Smooth muscle cell (in vitro differentiated cells): ENCODE results near the gene CCDC194. TPM values are rescaled to one million over a fixed set of nuclear protein-coding genes. Genes with fewer than 3 reads are reported as not detected.
A peak's percentile ranks its signal among the peaks of the same experiment; 100 is the strongest.

ENCODE experiments used
- DNase-seq: peaks from one replicate; lab custom pipeline; 2025; ENCODE audit not compliant: unreplicated experiment; lab: John Stamatoyannopoulos, UW
- H2AFZ ChIP-seq: fragments of 200-600 bp; sonication (generic); 2 replicates; pipeline ENCODE4 v1.6.0; 2016; ENCODE audit warnings: antibody characterized with exemption, low read depth, mild to moderate bottlenecking
- H3F3A ChIP-seq: fragments of 200-600 bp; sonication (generic); 2 replicates; pipeline ENCODE4 v1.6.0; 2017; ENCODE audit warnings: antibody characterized with exemption, low read depth
- H3K27ac ChIP-seq: fragments of 200-600 bp; sonication (generic); 2 replicates; pipeline ENCODE4 v1.5.1; 2016; ENCODE audit warnings: low read depth, mild to moderate bottlenecking
- H3K27me3 ChIP-seq: fragments of 200-600 bp; sonication (generic); 2 replicates; pipeline ENCODE4 v1.6.1; 2016; ENCODE audit warnings: low read depth, mild to moderate bottlenecking
- H3K36me3 ChIP-seq: fragments of 200-600 bp; sonication (generic); 2 replicates; pipeline ENCODE4 v1.5.1; 2016; ENCODE audit warnings: low read depth
- H3K4me1 ChIP-seq: fragments of 200-600 bp; sonication (generic); 2 replicates; pipeline ENCODE4 v1.5.1; 2016; ENCODE audit warnings: low read depth
- H3K4me2 ChIP-seq: fragments of 200-600 bp; sonication (generic); 2 replicates; pipeline ENCODE4 v1.6.0; 2016; ENCODE audit warnings: mild to moderate bottlenecking
- H3K4me3 ChIP-seq: fragments of 200-600 bp; sonication (generic); 2 replicates; pipeline ENCODE4 v1.5.1; 2016; ENCODE audit warnings: mild to moderate bottlenecking
- H3K79me2 ChIP-seq: fragments of 200-600 bp; sonication (generic); 2 replicates; pipeline ENCODE4 v1.6.0; 2016; ENCODE audit warnings: low read depth, mild to moderate bottlenecking
- H3K9ac ChIP-seq: fragments of 200-600 bp; sonication (generic); 2 replicates; pipeline ENCODE4 v1.6.0; 2016; ENCODE audit warnings: low read depth
- H3K9me3 ChIP-seq: fragments of 200-600 bp; sonication (generic); replicated peaks from 2 replicates; pipeline ENCODE4 v1.5.1; 2016; ENCODE audit warnings: low read depth
- H4K20me1 ChIP-seq: fragments of 200-600 bp; sonication (generic); 2 replicates; pipeline ENCODE4 v1.6.0; 2016; ENCODE audit warnings: low read depth
- WGBS: methylation state at CpG from one replicate; pipeline ENCODE4 v1.1.7; 2016; ENCODE audit warnings: low lambda C conversion rate; 5-methylcytosine and 5-hydroxymethylcytosine counted together
- polyA plus RNA-seq: library from polyadenylated mRNA; unstranded; fragments of >200 nt; fragmentation: Nextera tagmentation; extraction: Ambion mirVana; gene quantifications from 2 replicates; pipeline ENCODE4 v1.2.1, GENCODE V29; 2016
- total RNA-seq: library from RNA; depleted of rRNA; stranded (reverse); fragments of >200 nt; gene quantifications from 2 replicates; pipeline ENCODE4 v1.2.3, GENCODE V29; 2014
- TF ChIP-seq, protein P1 (sequence below): fragments of 200-600 bp; sonication (generic); IDR thresholded peaks from 2 replicates; pipeline ENCODE4 v1.5.1; 2017; ENCODE audit warnings: borderline replicate concordance, mild to moderate bottlenecking, antibody characterized with exemption; ENCODE audit not compliant: insufficient read depth, poor library complexity, severe bottlenecking

Gene CCDC194
- total and polyA plus RNA-seq, 2 experiments from 2014 or later: not detected

DNA sequence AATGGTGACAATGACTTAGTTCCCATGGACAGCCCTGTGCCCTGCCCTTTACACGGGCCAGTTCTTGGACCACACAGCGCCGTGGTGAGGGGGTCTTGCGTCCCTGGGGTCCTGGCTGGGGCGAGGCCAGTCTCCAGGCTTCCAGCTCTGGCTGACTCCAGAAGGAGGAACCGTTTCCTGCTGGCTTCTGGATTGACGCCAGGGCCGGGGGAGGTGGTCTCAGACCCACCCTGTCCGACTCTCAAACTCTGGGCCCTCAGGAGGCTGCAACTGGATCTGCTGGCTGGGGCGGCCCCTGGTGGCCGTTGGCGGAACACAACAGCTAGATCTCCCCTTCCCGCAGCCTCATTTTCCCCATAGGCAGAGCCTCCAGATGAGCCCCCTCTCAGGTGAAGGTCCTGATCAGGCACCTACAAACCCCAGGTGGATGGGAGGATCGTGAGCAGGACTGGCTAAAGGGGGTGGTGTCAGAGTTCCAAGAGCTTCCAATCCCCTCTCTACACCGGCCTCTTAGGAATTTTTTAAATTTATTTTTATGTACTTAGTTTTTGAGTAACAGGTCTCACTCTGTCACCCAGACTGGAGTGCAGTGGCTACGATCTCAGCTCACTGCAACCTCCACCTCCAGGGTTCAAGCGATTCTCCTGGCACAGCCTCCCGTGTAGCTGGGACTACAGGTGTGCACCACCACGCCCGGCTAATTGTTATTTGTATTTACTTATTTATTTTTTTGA, 8.0 kb downstream of the CCDC194 start:
- H2AFZ ChIP-seq: no peak overlapping the region
- no peaks in the 10 kb centered on the region for H3F3A ChIP-seq
- TF ChIP-seq, protein P1, sequence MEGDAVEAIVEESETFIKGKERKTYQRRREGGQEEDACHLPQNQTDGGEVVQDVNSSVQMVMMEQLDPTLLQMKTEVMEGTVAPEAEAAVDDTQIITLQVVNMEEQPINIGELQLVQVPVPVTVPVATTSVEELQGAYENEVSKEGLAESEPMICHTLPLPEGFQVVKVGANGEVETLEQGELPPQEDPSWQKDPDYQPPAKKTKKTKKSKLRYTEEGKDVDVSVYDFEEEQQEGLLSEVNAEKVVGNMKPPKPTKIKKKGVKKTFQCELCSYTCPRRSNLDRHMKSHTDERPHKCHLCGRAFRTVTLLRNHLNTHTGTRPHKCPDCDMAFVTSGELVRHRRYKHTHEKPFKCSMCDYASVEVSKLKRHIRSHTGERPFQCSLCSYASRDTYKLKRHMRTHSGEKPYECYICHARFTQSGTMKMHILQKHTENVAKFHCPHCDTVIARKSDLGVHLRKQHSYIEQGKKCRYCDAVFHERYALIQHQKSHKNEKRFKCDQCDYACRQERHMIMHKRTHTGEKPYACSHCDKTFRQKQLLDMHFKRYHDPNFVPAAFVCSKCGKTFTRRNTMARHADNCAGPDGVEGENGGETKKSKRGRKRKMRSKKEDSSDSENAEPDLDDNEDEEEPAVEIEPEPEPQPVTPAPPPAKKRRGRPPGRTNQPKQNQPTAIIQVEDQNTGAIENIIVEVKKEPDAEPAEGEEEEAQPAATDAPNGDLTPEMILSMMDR: peak; percentile 81
- no peaks in the 10 kb centered on the region for H3K36me3 ChIP-seq
- DNase-seq: peak; percentile 4
- no peaks in the 10 kb centered on the region for H3K9me3 ChIP-seq
- no peak overlapping the region for H3K9ac ChIP-seq
- no peaks in the 10 kb centered on the region for H3K4me1 ChIP-seq
- H3K27ac ChIP-seq: no peak overlapping the region
- no peak overlapping the region for H3K4me2 ChIP-seq
- no peak overlapping the region for H3K4me3 ChIP-seq
- no peaks in the 10 kb centered on the region for H3K27me3 ChIP-seq
- no peaks in the 10 kb centered on the region for H3K79me2 ChIP-seq
- H4K20me1 ChIP-seq: no peaks in the 10 kb centered on the region
- WGBS: 43% methylated on average over 20 of the region's 20 CpGs

DNA sequence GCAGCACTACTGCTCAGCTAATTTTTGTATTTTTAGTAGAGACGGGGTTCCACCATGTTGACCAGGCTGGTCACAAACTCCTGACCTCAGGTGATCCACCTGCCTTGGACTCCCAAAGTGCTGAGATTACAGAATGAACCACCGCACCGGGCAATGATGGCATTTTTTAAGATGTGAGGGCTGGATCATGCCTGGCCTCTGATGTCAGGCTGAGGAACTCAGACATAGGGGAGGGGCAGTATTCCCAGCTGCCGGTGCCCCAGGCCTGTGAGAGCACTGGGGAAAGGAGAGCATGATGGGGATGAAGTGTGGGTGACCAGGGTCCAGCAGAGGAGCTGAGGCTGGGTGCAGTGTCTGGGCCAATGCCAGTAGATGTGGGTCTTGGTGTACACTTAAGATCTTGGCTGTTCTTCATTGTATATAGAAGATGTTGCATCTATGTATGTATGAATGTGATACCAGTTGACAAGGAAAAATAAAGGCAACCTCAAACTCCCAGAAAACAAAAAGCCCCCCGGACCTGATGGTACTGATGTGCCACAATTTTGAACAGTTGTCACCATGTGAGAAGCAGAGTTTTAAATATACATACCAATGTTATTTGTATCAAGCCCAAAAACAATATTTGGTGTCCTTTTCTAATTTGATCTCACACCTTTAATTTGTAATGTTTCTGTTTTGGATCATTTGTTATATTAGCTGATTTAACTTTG, 13.4 kb downstream of the CCDC194 start:
- Histone ChIP-seq H3K79me2 (no peaks in the 10 kb centered on the region), H3K9ac (no peak overlapping the region), H3K9me3 (no peaks in the 10 kb centered on the region), H3K27me3 (no peaks in the 10 kb centered on the region), H3K36me3 (no peaks in the 10 kb centered on the region), H3K4me1 (no peaks in the 10 kb centered on the region), H3K27ac (no peak overlapping the region), H3K4me3 (no peak overlapping the region), H3K4me2 (no peak overlapping the region), H4K20me1 (no peaks in the 10 kb centered on the region), H3F3A (no peaks in the 10 kb centered on the region), H2AFZ (no peak overlapping the region)
- no peak for DNase-seq
- WGBS: 95% methylated on average over 5 of the region's 5 CpGs
- TF ChIP-seq, protein P1: no peak

DNA sequence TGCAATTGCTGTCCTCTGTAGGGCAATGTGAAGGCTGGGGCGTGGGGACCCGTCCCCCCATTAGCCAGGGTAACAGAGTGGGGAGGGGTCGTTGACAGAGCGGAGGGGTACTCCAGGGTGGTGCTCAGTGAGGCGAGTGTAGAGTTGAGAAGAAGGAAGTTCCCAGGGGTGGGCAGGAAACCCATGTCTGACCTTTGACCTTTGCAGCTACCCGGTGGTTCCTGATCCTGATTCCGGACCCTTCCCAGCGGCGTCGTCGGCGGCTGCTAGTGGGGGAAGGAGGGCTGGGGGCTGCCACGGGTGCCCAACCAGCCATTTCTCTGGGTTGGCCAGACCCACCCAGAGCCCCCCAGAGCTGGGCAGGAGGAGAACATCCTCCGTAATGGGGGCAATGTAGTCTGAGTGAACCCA, 14.8 kb downstream of the CCDC194 start:
- no peak overlapping the region for H3K9ac ChIP-seq
- no peaks in the 10 kb centered on the region for H3K79me2 ChIP-seq
- no peaks in the 10 kb centered on the region for H3K9me3 ChIP-seq
- no peaks in the 10 kb centered on the region for H3K4me1 ChIP-seq
- no peak overlapping the region for H3K4me3 ChIP-seq
- H3K27ac ChIP-seq: no peak overlapping the region
- H4K20me1 ChIP-seq: no peaks in the 10 kb centered on the region
- no peaks in the 10 kb centered on the region for H3K27me3 ChIP-seq
- DNase-seq: no peak
- no peak overlapping the region for H3K4me2 ChIP-seq
- no peak overlapping the region for H2AFZ ChIP-seq
- TF ChIP-seq, protein P1: no peak
- H3K36me3 ChIP-seq: no peaks in the 10 kb centered on the region
- 78% methylated on average over 8 of the region's 14 CpGs for WGBS
- H3F3A ChIP-seq: no peaks in the 10 kb centered on the region

DNA sequence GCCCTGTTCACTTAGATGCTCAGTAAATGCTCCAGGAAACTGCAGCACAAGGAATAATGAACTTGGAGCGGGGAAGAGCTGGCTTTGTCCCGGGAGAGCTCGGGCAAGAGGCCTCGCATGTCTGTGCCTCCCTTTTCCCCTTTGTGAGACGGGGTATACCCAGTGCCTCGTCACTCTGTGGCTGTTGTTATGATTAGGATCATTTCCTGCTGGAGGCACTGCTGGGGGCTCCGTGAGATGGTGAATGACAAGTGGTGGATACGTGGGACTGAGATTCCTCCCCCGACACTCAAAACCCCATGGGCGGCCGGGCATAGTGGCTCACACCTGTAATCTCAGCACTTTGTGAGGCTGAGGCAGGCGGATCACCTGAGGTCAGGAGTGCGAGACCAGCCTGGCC, 15.7 kb downstream of the CCDC194 start:
- no peak overlapping the region for H3K9ac ChIP-seq
- H3K4me2 ChIP-seq: no peak overlapping the region
- H3K79me2 ChIP-seq: no peaks in the 10 kb centered on the region
- H3K36me3 ChIP-seq: no peaks in the 10 kb centered on the region
- no peak overlapping the region for H2AFZ ChIP-seq
- TF ChIP-seq, protein P1: no peak
- no peak overlapping the region for H3K27ac ChIP-seq
- H3K4me3 ChIP-seq: no peak overlapping the region
- no peaks in the 10 kb centered on the region for H3F3A ChIP-seq
- no peaks in the 10 kb centered on the region for H3K4me1 ChIP-seq
- DNase-seq: no peak
- no peaks in the 10 kb centered on the region for H3K9me3 ChIP-seq
- WGBS: 81% methylated on average over 13 of the region's 13 CpGs
- H4K20me1 ChIP-seq: no peaks in the 10 kb centered on the region
- H3K27me3 ChIP-seq: no peaks in the 10 kb centered on the region
